ENCODE measurements around the gene ALCAM.

DNA sequence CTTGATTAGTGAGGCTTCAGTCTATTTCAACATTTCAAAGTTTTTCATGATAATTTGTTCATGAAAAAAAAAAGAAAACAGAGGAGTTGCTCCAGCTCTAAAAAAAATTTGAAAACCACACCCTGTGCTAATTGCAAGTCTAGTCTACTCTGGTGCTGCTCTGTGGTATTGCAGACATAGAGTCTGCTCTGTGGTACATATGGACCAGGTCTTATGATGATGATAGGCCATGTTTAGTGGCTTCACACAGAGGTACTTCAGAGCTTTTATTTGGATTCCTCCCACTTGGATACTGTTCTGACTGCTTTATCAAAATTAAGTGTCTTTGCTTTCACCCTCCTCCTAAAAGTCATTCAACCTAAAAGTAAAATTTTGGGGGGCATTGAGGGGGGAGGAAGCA lies 160.8 kb downstream of the ALCAM start:
- TF ChIP-seq POLR2A (IDR thresholded peaks at IDR 0.05; ENCODE audit: low read depth, low read length) (no peak), EZH2 (IDR thresholded peaks at IDR 0.05; ENCODE audit: borderline replicate concordance, low read depth, low read length, severe bottlenecking) (no peak), FOS (IDR thresholded peaks at IDR 0.05; ENCODE audit: borderline replicate concordance, insufficient read depth, low read length) (no peak)
- TF ChIP-seq, protein P1, sequence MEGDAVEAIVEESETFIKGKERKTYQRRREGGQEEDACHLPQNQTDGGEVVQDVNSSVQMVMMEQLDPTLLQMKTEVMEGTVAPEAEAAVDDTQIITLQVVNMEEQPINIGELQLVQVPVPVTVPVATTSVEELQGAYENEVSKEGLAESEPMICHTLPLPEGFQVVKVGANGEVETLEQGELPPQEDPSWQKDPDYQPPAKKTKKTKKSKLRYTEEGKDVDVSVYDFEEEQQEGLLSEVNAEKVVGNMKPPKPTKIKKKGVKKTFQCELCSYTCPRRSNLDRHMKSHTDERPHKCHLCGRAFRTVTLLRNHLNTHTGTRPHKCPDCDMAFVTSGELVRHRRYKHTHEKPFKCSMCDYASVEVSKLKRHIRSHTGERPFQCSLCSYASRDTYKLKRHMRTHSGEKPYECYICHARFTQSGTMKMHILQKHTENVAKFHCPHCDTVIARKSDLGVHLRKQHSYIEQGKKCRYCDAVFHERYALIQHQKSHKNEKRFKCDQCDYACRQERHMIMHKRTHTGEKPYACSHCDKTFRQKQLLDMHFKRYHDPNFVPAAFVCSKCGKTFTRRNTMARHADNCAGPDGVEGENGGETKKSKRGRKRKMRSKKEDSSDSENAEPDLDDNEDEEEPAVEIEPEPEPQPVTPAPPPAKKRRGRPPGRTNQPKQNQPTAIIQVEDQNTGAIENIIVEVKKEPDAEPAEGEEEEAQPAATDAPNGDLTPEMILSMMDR (IDR thresholded peaks at IDR 0.05; ENCODE audit: extremely low read depth in 1 of 2, insufficient read depth in 1 of 2, low read depth in 1 of 2, low read length in 2 of 2): no peak
